GM23338 (cell line): ENCODE results near the gene PTPRN2. TPM values are rescaled to one million over a fixed set of nuclear protein-coding genes. Genes with fewer than 3 reads are reported as not detected.

ENCODE experiments used
- ATAC-seq: fragments of 200-7000 bp; cut with Tn5 transposase; 3 replicates; pipeline ENCODE4 v1.9.1; 2020
- DNase-seq: peaks from one replicate; pipeline ENCODE4 v3.0.0-alpha.2; 2015; ENCODE audit warnings: low spot score
- H2AFZ ChIP-seq: fragments of 200-600 bp; sonication (generic); 2 replicates; pipeline ENCODE4 v1.8.0; 2016; ENCODE audit warnings: antibody characterized with exemption, mild to moderate bottlenecking, moderate library complexity
- H3F3A ChIP-seq: fragments of 200-600 bp; sonication (generic); replicated peaks from 2 replicates; pipeline ENCODE4 v1.8.0; 2017; ENCODE audit warnings: antibody characterized with exemption, mixed run types, low read depth
- H3K27ac ChIP-seq: fragments of 200-600 bp; sonication (generic); 2 replicates; pipeline ENCODE4 v1.6.1; 2016; ENCODE audit warnings: low read depth
- H3K27me3 ChIP-seq: fragments of 200-600 bp; sonication (generic); 2 replicates; pipeline ENCODE4 v1.8.0; 2016; ENCODE audit warnings: mild to moderate bottlenecking, mixed run types, moderate library complexity; ENCODE audit not compliant: insufficient read depth
- H3K36me3 ChIP-seq: fragments of 200-600 bp; sonication (generic); 2 replicates; pipeline ENCODE4 v1.8.0; 2016; ENCODE audit warnings: mild to moderate bottlenecking; ENCODE audit not compliant: insufficient read depth
- H3K4me1 ChIP-seq: fragments of 200-600 bp; sonication (generic); 2 replicates; pipeline ENCODE4 v1.8.0; 2016; ENCODE audit warnings: mild to moderate bottlenecking, moderate library complexity; ENCODE audit not compliant: insufficient read depth
- H3K4me2 ChIP-seq: fragments of 200-600 bp; sonication (generic); 2 replicates; pipeline ENCODE4 v1.7.1; 2017; ENCODE audit warnings: mixed run types
- H3K4me3 ChIP-seq: fragments of 200-600 bp; sonication (generic); 2 replicates; pipeline ENCODE4 v1.6.1; 2016; ENCODE audit warnings: mixed run types
- H3K79me2 ChIP-seq: fragments of 200-600 bp; sonication (generic); replicated peaks from 2 replicates; pipeline ENCODE4 v1.8.0; 2017; ENCODE audit warnings: mild to moderate bottlenecking; ENCODE audit not compliant: insufficient read depth
- H3K9me2 ChIP-seq: fragments of 200-600 bp; sonication (generic); 2 replicates; pipeline ENCODE4 v1.8.0; 2017; ENCODE audit not compliant: insufficient read depth
- H4K20me1 ChIP-seq: fragments of 200-600 bp; sonication (generic); replicated peaks from 2 replicates; pipeline ENCODE4 v1.8.0; 2017; ENCODE audit warnings: mild to moderate bottlenecking; ENCODE audit not compliant: insufficient read depth
- H3K27ac Mint-ChIP-seq: 2 replicates; pipeline ENCODE4 v1.8.0; 2020; ENCODE audit warnings: inconsistent platforms, mild to moderate bottlenecking, moderate library complexity, mixed read lengths
- H3K27me3 Mint-ChIP-seq: 3 replicates; pipeline ENCODE4 v1.8.0; 2022; ENCODE audit warnings: low read depth, mild to moderate bottlenecking, moderate library complexity, mixed read lengths, inconsistent platforms; ENCODE audit not compliant: insufficient read depth, poor library complexity
- H3K36me3 Mint-ChIP-seq: 3 replicates; pipeline ENCODE4 v1.8.0; 2021; ENCODE audit warnings: low read depth, mild to moderate bottlenecking, inconsistent platforms, moderate library complexity, mixed read lengths
- H3K4me1 Mint-ChIP-seq: 3 replicates; pipeline ENCODE4 v1.8.0; 2020; ENCODE audit warnings: mild to moderate bottlenecking, inconsistent platforms, mixed read lengths
- H3K4me3 Mint-ChIP-seq: 3 replicates; pipeline ENCODE4 v1.8.0; 2021; ENCODE audit warnings: moderate library complexity, mild to moderate bottlenecking, inconsistent platforms, mixed read lengths
- H3K9me3 Mint-ChIP-seq: 3 replicates; pipeline ENCODE4 v1.8.0; 2020; ENCODE audit warnings: moderate library complexity, mild to moderate bottlenecking, inconsistent platforms, mixed read lengths
- NANOG ChIP-seq: IDR thresholded peaks from 2 replicates; pipeline ENCODE4 v1.6.1; 2016; ENCODE audit warnings: antibody characterized with exemption, borderline replicate concordance
- ZNF114 ChIP-seq: fragments of 250-450 bp; sonication (Bioruptor Pico); IDR thresholded peaks from 2 replicates; pipeline ENCODE4 v1.5.0; 2020; ENCODE audit warnings: mild to moderate bottlenecking, moderate library complexity
- polyA plus RNA-seq: library from polyadenylated mRNA; unstranded; fragments of >200 nt; fragmentation: Nextera tagmentation; extraction: Ambion mirVana; gene quantifications from 2 replicates; pipeline ENCODE4 v1.2.1, GENCODE V29; 2016
- total RNA-seq: library from RNA; depleted of rRNA; stranded (reverse); fragments of >200 nt; shearing (Covaris generic); gene quantifications from 2 replicates; pipeline ENCODE4 v1.2.3, GENCODE V29; 2014
- TF ChIP-seq, protein P1 (sequence below), 2 experiments: fragments of 200-600 bp in 1 of 2; sonication (generic) in 1 of 2; conservative IDR thresholded peaks; 2 replicates each; pipeline versions ENCODE4 v1.5.1 to v1.6.1; 2016 to 2017; ENCODE audit warnings: antibody characterized with exemption in 2 of 2, low read depth in 2 of 2, mild to moderate bottlenecking in 2 of 2, moderate library complexity in 1 of 2
- TF ChIP-seq, protein P2 (sequence below): fragments of 250-450 bp; sonication (Bioruptor Pico); IDR thresholded peaks from 2 replicates; pipeline ENCODE4 v1.5.0; 2020; ENCODE audit warnings: mild to moderate bottlenecking, moderate library complexity

Gene PTPRN2
- total and polyA plus RNA-seq, 2 experiments from 2014 or later = 0.87 to 4.0 TPM

DNA sequence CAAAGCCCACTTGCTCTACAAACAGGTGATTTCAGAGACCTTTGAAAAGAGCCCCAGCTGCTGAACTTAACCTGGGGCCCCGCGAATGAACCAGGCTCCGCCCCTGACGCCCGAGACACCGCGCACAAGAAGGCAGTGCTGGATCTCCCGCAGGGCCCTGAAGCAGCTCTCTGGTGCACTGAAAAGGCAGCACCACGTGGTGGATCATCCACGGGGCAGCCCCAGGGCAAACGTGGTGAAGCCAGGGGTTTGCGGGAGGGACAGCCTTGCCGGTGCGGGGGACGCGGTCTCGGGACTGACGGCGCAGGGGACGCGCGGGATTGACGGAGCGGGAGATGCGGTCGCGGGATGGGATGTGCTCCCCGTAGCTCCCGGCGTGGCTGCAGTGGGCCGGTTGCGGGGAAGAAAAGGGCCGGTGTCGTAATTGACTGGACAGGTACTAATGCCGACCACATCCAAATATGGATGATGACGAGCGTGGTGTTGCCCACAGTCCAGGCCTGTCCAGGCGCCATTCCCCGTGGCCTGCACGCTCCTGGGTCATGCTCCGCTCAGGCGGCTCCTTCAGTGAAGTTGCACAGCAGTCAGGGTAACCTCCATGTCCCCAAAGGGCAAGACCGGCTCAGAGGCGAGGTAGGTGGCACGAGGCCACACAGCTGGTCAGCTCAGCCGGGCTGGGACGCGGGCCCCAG is 829.7 kb downstream of the PTPRN2 start:
- ATAC-seq (no peak), DNase-seq (no peak)
- Histone ChIP-seq H3K27me3 (no peaks in the 10 kb centered on the region), H3K9me2 (no peaks in the 10 kb centered on the region), H3K36me3 (no peaks in the 10 kb centered on the region), H3K4me3 (no peak overlapping the region), H3F3A (no peaks in the 10 kb centered on the region), H4K20me1 (no peaks in the 10 kb centered on the region), H3K27ac (no peak overlapping the region), H3K4me1 (no peaks in the 10 kb centered on the region), H2AFZ (no peak overlapping the region), H3K4me2 (no peak overlapping the region), H3K79me2 (no peaks in the 10 kb centered on the region)
- TF ChIP-seq ZNF114 (CRISPR knock-in tag) (no peak), NANOG (no peak)
- TF ChIP-seq, protein P1, sequence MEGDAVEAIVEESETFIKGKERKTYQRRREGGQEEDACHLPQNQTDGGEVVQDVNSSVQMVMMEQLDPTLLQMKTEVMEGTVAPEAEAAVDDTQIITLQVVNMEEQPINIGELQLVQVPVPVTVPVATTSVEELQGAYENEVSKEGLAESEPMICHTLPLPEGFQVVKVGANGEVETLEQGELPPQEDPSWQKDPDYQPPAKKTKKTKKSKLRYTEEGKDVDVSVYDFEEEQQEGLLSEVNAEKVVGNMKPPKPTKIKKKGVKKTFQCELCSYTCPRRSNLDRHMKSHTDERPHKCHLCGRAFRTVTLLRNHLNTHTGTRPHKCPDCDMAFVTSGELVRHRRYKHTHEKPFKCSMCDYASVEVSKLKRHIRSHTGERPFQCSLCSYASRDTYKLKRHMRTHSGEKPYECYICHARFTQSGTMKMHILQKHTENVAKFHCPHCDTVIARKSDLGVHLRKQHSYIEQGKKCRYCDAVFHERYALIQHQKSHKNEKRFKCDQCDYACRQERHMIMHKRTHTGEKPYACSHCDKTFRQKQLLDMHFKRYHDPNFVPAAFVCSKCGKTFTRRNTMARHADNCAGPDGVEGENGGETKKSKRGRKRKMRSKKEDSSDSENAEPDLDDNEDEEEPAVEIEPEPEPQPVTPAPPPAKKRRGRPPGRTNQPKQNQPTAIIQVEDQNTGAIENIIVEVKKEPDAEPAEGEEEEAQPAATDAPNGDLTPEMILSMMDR (conservative IDR thresholded peaks at IDR 0.05; ENCODE audit: low read depth in 2 of 2) = no peak
- TF ChIP-seq, protein P2, sequence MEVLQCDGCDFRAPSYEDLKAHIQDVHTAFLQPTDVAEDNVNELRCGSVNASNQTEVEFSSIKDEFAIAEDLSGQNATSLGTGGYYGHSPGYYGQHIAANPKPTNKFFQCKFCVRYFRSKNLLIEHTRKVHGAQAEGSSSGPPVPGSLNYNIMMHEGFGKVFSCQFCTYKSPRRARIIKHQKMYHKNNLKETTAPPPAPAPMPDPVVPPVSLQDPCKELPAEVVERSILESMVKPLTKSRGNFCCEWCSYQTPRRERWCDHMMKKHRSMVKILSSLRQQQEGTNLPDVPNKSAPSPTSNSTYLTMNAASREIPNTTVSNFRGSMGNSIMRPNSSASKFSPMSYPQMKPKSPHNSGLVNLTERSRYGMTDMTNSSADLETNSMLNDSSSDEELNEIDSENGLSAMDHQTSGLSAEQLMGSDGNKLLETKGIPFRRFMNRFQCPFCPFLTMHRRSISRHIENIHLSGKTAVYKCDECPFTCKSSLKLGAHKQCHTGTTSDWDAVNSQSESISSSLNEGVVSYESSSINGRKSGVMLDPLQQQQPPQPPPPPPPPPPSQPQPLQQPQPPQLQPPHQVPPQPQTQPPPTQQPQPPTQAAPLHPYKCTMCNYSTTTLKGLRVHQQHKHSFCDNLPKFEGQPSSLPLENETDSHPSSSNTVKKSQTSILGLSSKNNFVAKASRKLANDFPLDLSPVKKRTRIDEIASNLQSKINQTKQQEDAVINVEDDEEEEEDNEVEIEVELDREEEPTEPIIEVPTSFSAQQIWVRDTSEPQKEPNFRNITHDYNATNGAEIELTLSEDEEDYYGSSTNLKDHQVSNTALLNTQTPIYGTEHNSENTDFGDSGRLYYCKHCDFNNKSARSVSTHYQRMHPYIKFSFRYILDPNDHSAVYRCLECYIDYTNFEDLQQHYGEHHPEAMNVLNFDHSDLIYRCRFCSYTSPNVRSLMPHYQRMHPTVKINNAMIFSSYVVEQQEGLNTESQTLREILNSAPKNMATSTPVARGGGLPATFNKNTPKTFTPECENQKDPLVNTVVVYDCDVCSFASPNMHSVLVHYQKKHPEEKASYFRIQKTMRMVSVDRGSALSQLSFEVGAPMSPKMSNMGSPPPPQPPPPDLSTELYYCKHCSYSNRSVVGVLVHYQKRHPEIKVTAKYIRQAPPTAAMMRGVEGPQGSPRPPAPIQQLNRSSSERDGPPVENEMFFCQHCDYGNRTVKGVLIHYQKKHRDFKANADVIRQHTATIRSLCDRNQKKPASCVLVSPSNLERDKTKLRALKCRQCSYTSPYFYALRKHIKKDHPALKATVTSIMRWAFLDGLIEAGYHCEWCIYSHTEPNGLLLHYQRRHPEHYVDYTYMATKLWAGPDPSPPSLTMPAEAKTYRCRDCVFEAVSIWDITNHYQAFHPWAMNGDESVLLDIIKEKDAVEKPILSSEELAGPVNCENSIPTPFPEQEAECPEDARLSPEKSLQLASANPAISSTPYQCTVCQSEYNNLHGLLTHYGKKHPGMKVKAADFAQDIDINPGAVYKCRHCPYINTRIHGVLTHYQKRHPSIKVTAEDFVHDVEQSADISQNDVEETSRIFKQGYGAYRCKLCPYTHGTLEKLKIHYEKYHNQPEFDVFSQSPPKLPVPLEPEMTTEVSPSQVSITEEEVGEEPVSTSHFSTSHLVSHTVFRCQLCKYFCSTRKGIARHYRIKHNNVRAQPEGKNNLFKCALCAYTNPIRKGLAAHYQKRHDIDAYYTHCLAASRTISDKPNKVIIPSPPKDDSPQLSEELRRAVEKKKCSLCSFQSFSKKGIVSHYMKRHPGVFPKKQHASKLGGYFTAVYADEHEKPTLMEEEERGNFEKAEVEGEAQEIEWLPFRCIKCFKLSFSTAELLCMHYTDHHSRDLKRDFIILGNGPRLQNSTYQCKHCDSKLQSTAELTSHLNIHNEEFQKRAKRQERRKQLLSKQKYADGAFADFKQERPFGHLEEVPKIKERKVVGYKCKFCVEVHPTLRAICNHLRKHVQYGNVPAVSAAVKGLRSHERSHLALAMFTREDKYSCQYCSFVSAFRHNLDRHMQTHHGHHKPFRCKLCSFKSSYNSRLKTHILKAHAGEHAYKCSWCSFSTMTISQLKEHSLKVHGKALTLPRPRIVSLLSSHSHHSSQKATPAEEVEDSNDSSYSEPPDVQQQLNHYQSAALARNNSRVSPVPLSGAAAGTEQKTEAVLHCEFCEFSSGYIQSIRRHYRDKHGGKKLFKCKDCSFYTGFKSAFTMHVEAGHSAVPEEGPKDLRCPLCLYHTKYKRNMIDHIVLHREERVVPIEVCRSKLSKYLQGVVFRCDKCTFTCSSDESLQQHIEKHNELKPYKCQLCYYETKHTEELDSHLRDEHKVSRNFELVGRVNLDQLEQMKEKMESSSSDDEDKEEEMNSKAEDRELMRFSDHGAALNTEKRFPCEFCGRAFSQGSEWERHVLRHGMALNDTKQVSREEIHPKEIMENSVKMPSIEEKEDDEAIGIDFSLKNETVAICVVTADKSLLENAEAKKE (CRISPR knock-in tag) = no peak
- no peaks in the 10 kb centered on the region for H3K4me1 Mint-ChIP-seq
- H3K27me3 Mint-ChIP-seq = peaks cover 6% of the 10 kb centered on the region
- peaks cover 88% of the 10 kb centered on the region for H3K9me3 Mint-ChIP-seq
- no peak overlapping the region for H3K4me3 Mint-ChIP-seq
- peaks cover 38% of the 10 kb centered on the region for H3K36me3 Mint-ChIP-seq
- no peak overlapping the region for H3K27ac Mint-ChIP-seq
